ENCODE measurements around the gene FGF3. TPM values are rescaled to one million over a fixed set of nuclear protein-coding genes. Genes with fewer than 3 reads are reported as not detected.

Gene FGF3
- total and polyA plus RNA-seq, 10 donors: not detected

- H3K4me3 ChIP-seq: no peak overlapping the region
- no peaks in the 10 kb centered on the region for H3K4me1 ChIP-seq
- no peak for TF ChIP-seq POLR2AphosphoS5 (IDR thresholded peaks at IDR 0.05)
- TF ChIP-seq, protein P1, sequence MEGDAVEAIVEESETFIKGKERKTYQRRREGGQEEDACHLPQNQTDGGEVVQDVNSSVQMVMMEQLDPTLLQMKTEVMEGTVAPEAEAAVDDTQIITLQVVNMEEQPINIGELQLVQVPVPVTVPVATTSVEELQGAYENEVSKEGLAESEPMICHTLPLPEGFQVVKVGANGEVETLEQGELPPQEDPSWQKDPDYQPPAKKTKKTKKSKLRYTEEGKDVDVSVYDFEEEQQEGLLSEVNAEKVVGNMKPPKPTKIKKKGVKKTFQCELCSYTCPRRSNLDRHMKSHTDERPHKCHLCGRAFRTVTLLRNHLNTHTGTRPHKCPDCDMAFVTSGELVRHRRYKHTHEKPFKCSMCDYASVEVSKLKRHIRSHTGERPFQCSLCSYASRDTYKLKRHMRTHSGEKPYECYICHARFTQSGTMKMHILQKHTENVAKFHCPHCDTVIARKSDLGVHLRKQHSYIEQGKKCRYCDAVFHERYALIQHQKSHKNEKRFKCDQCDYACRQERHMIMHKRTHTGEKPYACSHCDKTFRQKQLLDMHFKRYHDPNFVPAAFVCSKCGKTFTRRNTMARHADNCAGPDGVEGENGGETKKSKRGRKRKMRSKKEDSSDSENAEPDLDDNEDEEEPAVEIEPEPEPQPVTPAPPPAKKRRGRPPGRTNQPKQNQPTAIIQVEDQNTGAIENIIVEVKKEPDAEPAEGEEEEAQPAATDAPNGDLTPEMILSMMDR (IDR thresholded peaks at IDR 0.05 in 8 of 11, conservative IDR thresholded peaks at IDR 0.05 in 3 of 11): no peak
- no peak for TF ChIP-seq POLR2A (IDR thresholded peaks at IDR 0.05)
- WGBS, 5 donors: 65 to 80% (median 70%) methylated on average over 12 to 19 of the region's 19 CpGs
- no peaks in the 10 kb centered on the region for H3K36me3 ChIP-seq
- H3K9me3 ChIP-seq: peaks cover 0 to 4% (median 0%) of the 10 kb centered on the region in 8 donors
- DNase-seq: no peak
- no peak overlapping the region for H3K27ac ChIP-seq
- intact Hi-C loops (cut with DNase I; ENCODE audit: low total_unique reads): no loop called here
- H3K27me3 ChIP-seq (replicated peaks in 1 of 7): peaks cover 0 to 57% (median 5%) of the 10 kb centered on the region in 7 donors
These were observed 14.3 kb downstream of the FGF3 start for GRCh38 chr11:69804769-69805508.

GRCh38 chr11:69803604-69804218 lies 15.5 kb downstream of the FGF3 start:
- Histone ChIP-seq H3K27me3 (replicated peaks in 1 of 7) (peaks cover 0 to 48% (median 5%) of the 10 kb centered on the region in 7 donors), H3K4me1 (no peaks in the 10 kb centered on the region), H3K9me3 (peaks cover 0 to 11% (median 5%) of the 10 kb centered on the region in 8 donors), H3K36me3 (no peaks in the 10 kb centered on the region), H3K4me3 (no peak overlapping the region), H3K27ac (no peak overlapping the region)
- DNase-seq: no peak
- intact Hi-C loops (cut with DNase I; ENCODE audit: low total_unique reads): no loop called here
- TF ChIP-seq, protein P1 (IDR thresholded peaks at IDR 0.05 in 8 of 11, conservative IDR thresholded peaks at IDR 0.05 in 3 of 11): no peak
- no peak for TF ChIP-seq POLR2AphosphoS5 (IDR thresholded peaks at IDR 0.05)
- no peak for TF ChIP-seq POLR2A (IDR thresholded peaks at IDR 0.05)

DNA sequence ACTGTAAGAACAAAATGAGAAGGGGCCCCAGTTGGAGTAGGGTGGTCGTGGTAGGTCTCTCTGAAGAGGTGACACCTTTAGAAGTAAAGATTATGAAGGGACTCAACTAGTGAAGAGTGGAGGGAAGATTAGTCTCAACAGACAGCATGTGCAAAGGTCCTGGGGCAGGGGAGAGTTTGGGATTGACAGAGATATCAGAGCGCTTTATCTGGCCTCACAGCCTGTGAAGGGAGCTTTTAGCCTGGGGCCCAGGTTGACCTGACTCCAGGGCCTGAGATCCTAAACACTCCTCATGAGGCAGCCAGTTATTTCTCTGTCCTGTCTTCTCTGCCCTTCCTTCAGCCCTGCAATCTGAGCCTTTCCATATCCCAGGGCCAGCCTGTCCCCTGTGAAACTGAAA lies 16.2 kb downstream of the FGF3 start:
- Histone ChIP-seq H3K4me1 (no peaks in the 10 kb centered on the region), H3K27ac (no peak overlapping the region), H3K36me3 (no peaks in the 10 kb centered on the region), H3K9me3 (peaks cover 0 to 11% (median 5%) of the 10 kb centered on the region in 8 donors), H3K27me3 (replicated peaks in 1 of 7) (peaks cover 0 to 47% (median 5%) of the 10 kb centered on the region in 7 donors), H3K4me3 (no peak overlapping the region)
- no peak for TF ChIP-seq POLR2A (IDR thresholded peaks at IDR 0.05)
- TF ChIP-seq, protein P1 (IDR thresholded peaks at IDR 0.05 in 8 of 11, conservative IDR thresholded peaks at IDR 0.05 in 3 of 11): no peak
- 67 to 82% (median 81%) methylated on average over 2 of the region's 2 CpGs for WGBS, 5 donors
- intact Hi-C loops (cut with DNase I; ENCODE audit: low total_unique reads): no loop called here
- DNase-seq: no peak

DNA sequence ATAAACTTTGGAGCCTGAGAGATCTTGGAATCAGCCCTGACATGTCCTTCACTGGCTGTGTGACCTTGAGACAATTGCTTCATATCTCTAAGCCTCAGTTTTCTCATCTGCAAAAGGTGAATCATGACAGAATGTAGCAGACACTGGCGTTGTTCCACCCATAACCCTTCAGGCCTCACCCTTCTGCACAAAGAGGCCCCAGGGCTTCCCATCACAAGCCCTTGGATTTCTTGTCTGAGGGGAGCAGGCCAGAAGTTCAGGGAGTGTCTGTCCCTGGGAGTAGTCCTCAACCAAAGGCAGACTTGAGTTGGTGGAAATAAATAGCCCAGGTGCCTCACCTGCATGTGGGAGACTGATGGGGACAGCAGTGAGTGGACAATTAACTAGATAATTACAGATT lies 16.6 kb downstream of the FGF3 start:
- Histone ChIP-seq H3K27ac (no peak overlapping the region), H3K36me3 (no peaks in the 10 kb centered on the region), H3K9me3 (peaks cover 0 to 11% (median 5%) of the 10 kb centered on the region in 8 donors), H3K27me3 (replicated peaks in 1 of 7) (peaks cover 0 to 45% (median 2%) of the 10 kb centered on the region in 7 donors), H3K4me3 (no peak overlapping the region), H3K4me1 (no peaks in the 10 kb centered on the region)
- DNase-seq: no peak
- intact Hi-C loops (cut with DNase I; ENCODE audit: low total_unique reads): no loop called here
- WGBS, 5 donors: 0 to 75% (median 71%) methylated on average over 1 of the region's 1 CpG
- TF ChIP-seq, protein P1 (IDR thresholded peaks at IDR 0.05 in 8 of 11, conservative IDR thresholded peaks at IDR 0.05 in 3 of 11): no peak
- TF ChIP-seq POLR2A (IDR thresholded peaks at IDR 0.05): no peak
- TF ChIP-seq POLR2AphosphoS5 (IDR thresholded peaks at IDR 0.05): no peak

All from spleen (tissue), 11 donors.